HG02571 (cell line): ENCODE data around the gene HIVEP1.

Experiments
- ATAC-seq: cut with Tn5 transposase; IDR thresholded peaks from one replicate; pipeline ENCODE4 v1.9.1; 2021; ENCODE audit warnings: mild to moderate bottlenecking, moderate library complexity; ENCODE audit not compliant: unreplicated experiment

Gene HIVEP1

DNA sequence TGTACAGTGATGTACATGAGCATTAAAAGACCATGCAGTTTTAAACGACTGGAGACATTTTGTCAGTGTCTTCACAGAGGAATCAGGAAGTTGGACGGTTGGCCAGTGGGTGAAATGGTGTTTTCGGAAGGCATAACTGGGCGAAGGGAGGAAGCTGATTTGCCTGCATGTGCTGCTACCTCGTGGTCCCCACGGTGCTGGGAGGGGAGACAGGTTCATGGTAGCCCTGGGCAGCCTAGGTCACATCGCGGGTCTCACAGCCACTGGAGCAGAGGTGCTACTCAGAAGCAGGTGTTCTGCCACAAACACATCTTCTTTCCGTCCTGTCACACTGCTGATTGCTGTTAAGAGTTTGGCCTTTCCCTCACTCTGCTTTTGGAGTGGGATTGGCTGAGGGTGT, 35.2 kb downstream of the HIVEP1 start:
- ATAC-seq: no peak

DNA sequence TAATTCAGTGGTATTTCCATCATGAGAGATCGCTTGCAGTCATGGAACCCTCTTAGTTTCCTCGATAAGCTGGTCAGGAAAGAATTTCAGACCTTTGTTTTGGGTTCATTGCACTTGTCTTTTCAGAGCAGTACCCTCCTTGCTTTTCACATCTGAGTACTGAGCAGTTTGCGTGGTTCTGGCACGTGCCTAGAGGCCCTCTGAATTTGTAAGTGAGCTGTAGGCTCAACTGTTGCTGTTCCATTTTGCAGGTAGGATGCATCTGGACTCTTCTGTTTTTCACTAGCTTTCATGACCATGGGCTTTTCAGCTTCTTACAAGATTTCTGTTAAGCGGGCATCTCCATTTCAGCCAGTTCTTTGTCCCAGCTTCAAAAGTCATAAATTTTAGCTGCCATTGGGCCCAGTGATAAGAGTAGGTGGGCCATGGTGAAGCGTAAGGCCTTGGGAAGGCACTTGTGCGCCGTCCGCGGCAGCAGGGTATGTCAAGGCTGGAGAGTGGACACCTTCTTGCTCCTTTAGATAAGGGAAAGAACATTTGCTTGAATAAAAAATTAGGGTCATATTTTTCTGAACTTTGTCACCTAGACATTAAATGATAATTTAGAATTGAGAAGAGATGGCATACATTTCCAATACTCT, 35.8 kb downstream of the HIVEP1 start:
- ATAC-seq: no peak

DNA sequence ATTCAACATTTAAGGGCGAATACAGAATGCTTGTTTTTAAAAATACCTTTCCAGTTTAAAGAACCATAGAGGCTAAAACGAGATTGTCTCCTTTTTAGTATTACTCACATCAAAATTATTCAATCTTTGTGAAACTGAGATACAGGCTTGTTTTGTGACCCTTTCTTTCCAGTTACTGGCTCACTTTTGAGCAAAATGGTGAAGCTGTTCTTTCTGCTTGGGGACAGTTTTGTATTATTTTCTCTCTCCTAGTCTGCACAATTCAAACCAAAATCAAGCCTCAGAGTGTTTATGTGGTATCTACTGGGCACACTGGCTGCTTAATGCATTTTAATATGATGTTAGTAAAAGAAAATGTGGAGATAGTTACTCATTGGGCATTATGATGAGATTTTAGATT, 36.5 kb downstream of the HIVEP1 start:
- ATAC-seq: no peak

DNA sequence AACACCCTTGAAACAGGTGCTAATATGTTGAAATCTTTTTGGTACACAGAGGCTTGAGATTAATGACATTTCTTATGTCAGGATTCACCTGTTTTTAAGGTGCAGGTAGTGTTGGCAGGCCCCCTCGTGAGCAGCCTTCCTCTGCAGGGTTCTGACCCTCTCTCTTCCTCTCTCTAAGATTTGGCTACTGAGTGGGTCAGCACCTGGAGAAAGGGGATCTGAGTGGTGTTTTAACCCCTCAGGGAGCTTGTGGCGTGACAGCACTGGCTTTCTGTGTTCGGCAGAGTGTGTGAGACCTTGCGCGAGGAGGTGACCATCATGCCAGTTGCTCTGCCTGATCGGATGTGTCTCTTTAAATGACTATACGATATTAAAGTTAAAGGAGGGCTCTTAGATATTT, 37.1 kb downstream of the HIVEP1 start:
- ATAC-seq: peak; percentile 32

DNA sequence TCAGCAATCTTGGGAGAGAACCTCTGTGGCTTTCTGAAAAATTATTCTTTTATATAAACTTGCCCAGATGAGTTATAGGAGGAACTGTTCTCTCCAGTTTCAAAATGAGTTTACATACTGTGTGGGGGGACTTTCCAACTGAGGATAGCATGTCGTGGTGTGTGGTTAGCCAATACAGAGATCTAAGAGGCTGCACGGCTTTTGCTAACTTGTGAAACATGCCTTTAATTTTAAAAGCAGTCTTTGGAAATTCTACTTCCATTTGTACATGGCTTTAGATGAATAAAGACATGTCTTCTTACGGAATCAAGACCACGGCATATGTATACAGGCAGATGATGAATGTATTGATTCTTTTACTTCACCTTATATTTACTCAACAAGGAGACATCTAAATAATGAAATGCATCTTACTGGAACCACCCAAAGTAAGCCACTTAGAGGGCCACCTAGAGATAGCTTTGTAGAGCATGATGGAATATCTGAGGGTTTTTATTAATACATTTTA, 39.8 kb downstream of the HIVEP1 start:
- peak; percentile 71 for ATAC-seq

DNA sequence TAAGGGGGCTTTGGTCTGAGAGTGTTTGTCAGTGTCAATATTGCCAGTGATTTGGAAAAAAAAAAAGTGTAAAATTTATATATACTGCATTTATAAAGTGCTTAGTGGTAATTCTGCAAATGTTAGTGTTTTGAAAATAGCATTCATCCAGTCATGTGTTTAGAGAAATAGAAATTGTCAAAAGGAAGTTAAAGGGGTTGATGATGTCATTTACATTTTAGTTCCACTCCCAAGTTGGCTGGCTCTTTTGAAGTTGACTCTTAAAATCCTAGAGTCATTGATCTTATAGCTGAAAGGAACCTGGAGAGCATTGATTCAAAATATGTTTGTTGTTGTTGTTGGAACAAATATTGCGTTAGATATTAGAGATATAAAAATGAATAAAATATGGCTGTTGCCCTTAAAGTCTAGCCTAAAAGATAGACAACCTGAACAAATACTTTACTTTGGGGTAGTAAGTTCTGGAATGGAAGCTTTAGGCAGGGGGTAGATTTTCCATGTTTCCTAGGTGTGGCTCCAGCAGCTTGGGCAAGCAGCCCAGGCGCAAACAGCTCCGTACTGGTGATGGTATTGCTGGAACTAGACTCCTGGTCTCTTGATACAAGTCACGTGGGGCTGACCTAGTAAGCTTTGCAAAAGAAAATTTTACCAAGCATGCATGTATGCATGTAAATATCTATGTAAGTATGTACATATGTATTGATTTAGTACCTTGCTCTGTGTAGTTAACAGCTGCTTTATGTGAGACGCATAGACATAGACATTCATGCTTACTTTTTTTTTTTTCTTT, 46.3 kb downstream of the HIVEP1 start:
- no peak for ATAC-seq

DNA sequence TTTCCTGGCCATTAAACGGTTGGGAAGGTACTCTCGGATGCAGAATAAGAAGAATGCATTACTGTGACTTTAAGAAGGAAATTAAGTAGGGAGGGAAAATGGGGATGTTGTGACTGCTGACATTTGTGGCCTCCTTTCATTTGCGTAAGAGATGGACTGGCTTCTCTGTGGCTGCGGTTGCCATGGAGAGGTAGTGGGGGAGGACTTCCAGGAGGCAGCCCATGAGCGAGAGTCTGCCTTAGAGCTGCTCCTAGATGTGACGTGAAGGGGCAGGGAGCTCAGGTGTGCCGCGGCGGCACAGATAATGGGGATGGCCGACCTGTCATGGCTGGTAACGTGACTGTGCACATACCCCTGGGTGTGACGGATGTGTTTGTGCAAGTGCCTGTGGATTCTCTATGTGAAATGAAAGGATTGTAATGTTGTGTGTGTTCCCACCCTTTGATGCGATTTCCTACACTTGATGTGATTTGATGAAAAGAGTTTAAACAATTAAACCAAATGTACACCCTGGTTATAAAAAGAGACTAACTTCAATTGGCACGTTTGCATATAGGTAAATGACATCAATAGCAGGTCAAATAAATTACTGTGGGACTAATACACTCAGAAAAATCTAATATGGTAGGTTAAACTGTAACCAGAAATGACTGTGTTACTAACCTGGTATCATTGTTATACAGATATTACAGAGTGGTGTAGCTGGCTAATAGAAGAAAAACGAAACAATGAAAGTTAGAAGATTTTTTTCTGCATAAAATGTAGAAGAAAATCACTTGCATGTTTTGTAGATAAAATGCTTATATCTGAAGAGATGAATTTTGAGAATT, 48.9 kb downstream of the HIVEP1 start:
- peak; percentile 85 for ATAC-seq

DNA sequence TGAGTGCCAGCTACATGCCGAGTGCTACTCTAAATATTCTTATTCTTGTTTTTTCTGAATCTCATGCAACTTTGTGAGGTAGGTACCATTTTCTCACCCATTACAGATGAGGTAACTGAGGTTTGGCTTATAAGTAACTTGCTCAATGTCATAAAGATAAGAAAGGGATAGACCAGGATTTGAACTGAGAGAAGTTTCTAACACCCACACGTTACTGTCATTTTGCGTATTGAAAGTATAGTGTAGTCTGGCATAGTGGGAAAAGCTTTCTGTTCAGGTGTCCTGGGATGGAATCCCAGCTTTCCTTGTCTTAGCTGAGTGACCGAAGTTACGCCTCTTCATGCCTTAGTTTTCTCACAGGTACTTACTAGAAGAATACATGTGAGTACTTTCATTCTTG, 50.5 kb downstream of the HIVEP1 start:
- ATAC-seq: no peak

DNA sequence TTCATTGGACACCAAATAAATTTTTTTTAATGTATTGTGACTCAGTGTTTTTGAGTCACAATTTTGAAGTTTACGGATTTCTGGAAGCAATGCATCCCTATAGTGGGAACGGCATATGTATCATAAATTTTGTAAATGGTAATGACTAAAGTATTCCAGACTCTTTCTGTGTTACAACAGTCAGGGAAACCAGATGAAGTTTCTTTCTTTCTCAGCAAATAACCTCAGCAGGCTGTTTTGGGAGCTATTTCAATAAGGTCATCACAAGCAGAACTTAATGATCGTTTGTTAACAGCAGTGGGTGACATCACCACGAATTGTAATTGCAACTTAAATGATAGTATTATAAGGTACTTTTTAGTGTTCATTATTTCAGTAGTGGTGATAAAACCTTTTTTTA, 52.0 kb downstream of the HIVEP1 start:
- ATAC-seq: no peak

DNA sequence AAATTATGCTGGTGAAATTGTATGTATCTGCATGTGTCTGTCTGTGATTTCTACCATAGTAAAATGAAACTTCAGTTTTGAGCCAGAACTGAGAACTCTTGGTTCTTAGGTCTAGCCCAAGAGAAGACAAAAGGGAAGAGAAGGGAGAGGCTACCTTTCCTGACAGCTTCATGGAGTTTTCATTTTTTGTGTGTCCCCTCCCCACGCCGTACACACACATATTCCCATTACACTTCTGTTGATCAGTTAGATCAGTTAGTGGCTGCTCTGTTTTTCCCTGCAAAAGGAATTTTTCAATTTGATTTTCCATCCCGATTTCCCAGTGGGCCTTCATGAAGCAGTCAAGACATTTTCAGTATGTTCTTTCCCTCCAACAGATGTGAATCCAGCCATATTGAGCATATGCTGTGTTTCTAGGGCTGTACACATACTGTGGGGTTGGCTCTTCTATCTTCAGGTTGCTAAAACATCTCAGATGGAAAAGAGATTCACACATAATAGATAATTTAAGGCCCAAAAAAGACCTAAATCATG, 52.5 kb downstream of the HIVEP1 start:
- no peak for ATAC-seq

DNA sequence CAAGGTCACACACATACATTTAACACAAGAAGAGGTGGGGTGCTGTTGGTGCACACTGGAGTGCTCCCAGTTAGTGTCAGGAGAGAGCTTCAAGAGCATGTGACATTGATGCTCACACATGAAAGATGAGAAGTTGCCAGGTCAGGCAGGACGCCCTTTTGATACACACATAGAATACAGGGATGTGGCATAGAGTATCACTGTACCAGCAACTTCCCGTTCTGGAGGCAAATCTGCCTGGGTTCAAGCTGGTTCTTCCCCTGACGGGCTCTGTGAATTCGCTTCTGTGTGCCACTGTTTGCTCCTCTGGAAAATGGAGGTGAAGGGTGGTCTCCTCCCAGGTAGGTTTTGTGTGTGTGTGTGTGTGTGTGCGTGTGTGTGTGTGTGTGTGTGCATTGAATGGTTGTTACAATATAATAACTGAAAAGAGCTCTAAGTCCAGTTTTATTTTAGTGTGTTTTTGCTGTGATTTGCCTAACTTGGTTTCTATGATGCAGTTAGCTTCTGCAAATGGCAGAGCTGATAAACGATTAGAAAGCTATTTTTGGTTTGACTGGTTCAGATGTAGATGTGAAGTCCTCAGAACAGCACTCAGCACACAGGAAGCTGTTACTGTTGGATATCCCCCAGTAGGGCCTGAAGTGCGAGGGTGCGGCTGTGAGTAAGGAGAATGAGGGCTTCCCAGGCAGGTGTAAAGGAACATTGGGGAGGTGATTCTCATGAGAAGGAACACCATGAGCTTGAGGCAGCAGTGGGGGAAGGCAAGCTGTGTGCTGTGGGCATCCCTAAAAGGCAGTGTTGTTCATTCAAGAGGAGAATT, 53.4 kb downstream of the HIVEP1 start:
- ATAC-seq: no peak

DNA sequence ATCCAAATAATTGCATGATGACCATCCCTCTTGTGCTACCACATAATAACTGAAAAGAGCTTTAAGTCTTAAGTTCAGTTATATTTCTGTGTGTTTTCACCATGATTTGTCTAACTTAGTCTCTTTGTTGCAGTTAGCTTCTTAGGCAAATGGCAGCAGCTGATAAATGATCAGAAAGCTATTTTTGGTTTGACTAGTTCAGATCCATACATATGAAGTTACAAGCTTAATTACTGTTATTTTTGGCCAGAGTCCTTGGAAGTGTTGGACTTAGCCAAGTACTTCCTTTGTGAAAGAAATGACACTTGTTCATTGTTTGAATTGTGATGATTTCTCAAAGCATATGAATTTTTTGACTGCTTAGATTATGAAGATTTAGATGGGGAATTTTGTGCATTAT, 54.2 kb downstream of the HIVEP1 start:
- no peak for ATAC-seq

DNA sequence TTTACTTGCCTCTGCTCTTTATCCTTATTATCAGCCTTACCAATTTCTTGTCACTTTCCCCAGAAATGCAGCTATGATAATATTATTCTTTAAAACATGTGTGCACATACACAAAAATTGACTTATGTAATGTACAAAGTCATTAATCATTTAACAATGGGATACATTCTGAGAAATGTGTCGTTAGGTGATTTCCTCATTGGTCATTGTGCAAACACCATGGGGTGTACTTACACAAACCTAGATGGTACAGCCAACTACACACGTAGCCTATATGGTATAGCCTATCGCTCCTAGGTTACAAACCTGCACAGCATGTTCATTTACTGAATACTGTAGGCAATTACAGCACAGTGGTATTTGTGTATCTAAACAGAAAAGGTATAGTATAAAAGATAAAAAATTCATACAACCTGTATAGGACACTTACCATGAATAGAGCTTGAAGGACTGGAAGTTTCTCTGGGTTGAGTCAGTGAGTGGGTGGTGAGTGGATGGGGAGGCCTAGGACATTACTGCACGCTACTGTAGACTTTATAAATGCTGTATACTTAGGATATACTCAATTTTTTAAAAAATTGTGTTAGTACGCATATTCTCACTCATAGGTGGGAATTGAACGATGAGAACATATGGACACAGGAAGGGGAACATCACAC, 56.9 kb downstream of the HIVEP1 start:
- ATAC-seq: no peak

DNA sequence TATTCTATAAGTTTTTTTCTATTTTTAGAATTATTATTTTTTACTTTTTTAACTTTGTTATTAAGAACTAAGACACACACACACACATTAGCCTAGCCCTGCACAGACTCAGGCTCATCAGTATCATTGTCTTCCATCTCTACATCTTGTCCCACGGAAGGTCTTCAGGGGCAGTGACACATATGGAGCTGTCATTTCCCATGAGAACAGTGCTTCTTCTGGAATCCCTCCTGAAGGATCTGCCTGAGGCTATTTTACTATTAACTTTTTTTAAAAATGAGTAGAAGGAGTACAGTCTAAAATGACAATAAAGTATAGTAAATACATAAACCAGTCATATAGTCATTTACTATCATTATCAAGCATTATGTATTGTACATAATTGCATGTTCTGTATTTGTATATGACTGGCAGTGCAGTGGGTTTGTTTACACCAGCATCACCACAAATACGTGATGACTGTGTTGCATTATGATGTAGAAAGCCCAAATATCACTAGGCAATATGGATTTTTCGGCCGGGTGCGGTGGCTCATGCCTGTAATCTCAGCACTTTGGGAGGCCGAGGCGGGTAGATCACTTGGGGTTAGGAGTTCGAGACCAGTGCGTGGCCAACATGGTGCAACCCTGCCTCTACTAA, 57.9 kb downstream of the HIVEP1 start:
- no peak for ATAC-seq

DNA sequence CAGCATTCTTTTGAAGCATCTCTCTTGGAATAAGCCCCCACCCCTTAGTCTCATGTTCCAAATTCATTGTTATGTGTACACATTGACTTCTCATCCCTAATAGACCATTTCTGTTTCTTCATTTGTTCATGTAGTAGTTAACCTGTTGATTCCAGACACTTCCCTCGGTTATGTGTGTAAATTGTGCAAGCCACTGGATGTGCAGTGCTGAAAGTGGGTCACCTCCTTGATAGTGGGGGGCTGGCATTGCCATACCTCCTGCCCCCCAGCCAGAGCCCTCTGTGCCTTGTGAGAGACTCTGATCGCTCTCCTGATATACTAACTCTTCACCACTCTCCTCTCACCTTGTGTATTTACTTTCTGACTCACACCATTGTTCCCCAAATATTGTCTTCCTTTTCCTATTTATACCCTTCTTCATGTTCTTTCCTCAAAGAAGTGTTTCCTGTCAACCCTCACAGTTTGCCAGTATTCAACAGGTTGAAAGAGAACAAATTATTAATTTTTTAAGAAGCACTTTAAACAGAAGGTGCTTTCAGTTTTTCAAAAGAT, 59.0 kb downstream of the HIVEP1 start:
- ATAC-seq: no peak

DNA sequence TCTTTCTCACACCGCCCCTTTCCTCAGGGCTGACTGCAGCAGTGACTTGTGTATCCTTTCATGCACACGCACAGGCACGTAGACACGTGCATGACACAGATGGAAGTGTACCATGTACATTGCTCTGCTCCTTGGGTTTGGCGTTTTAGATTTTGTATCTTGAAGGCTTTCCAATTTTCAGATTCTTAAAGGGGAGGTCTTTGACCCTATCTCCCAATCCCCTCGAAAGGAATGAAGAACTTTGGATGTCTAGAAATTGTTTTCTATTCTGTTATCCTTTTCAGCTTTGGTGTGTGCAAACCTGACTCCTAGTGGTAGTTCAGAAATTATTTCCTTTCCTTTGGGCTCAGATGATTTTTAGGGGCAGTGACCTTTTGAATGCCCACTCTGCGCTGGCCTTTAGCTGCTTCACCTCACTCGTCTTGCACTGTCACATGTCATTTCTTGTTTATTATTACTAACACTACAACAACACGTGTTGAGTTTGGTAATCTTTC, 63.0 kb downstream of the HIVEP1 start:
- ATAC-seq: no peak

DNA sequence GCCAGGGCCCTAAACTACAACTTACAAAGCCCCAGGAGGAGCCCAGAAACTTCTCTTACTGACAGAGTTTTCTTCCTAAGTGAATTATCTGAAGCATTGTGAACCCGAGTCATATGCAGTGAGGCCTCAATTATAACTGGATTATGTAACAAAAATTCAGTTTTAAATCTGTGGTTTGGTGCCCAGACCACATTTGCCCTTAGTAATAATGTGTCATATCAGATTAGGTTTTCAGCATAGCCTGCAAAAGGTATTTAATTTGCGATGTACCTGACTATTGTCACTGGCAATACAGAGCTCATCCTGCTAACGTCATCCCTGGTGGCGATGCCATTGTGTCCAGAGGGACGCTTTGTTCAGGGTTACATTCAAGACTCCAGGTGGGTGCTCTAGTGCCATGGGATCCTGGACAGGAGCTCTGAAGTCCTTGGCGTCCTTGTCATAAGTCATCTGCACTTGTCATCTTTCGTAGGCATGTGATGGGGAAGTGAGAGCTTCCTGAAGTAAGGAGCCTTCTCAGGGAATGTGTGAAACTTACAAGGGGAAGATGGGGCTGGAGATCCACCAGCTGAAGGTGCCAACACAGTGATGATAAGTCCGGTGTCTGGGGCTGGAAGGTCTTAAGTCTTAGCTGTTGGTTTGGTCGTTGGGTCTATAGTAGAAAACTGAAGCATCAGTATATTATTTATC, 65.1 kb downstream of the HIVEP1 start:
- no peak for ATAC-seq

DNA sequence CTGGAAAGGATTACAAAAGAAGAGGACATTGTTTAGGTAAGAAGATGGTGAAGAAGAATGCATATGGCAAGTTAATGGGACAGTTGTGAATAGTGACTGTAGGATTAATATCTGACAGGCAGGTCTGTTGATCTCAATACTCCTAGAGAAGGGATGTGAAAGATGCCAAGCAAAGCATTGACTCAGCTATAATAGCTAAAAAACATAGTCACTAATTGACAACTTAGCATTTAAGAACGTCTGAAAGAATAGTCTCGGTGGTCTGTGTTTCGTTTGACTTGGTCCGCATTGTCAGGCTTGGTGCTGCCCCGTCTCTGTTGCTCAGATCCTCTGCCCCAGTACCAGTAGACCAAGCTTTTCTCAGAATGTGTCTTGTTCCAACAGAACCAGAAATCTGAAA, 65.9 kb downstream of the HIVEP1 start:
- ATAC-seq: no peak
